ENCODE results near the gene FXR2.

GRCh38 chr17:7577327-7578199 is 37.1 kb downstream of the FXR2 start:
- no peak for TF ChIP-seq CTCF (conservative IDR thresholded peaks at IDR 0.05; ENCODE audit: low read depth in 2 of 2)
- TF ChIP-seq REST (IDR thresholded peaks at IDR 0.05; ENCODE audit: unreplicated experiment) = no peak
